Measurements from ENCODE around the gene ASPG. TPM values are rescaled to one million over a fixed set of nuclear protein-coding genes. Genes with fewer than 3 reads are reported as not detected.

Gene ASPG
- total and polyA plus RNA-seq, 2 of the 13 experiments (the other 11 are each of a cell fraction or from before 2014, with no cell fraction given) = not detected

- Histone ChIP-seq H3K27ac (ENCODE audit: extremely low read length, insufficient read depth, low read length) (no peak overlapping the region), H3K36me3 (replicated peaks in 1 of 2; ENCODE audit: control insufficient read depth in 1 of 2, insufficient read depth in 2 of 2, low read length in 2 of 2) (no peaks in the 10 kb centered on the region), H3K9me3 (ENCODE audit: low read length) (peaks cover 16% of the 10 kb centered on the region), H3K27me3 (ENCODE audit: control insufficient read depth in 1 of 2, insufficient read depth in 2 of 2, low read length in 2 of 2) (peaks cover 0 to 30% of the 10 kb centered on the region in 2 experiments; a peak in 4 of 5 replicates), H4K20me1 (ENCODE audit: insufficient read depth, low read length) (0 out of 2 replicates have a peak, but pooled peaks cover 2% of the 10 kb centered on the region), H2AFZ (ENCODE audit: low read length) (no peak overlapping the region), H3K9ac (ENCODE audit: insufficient read depth, low read depth, low read length) (no peak overlapping the region), H3K4me1 (ENCODE audit: insufficient read depth, low read length) (no peaks in the 10 kb centered on the region), H3K4me2 (ENCODE audit: low read depth, low read length) (no peak overlapping the region), H3K4me3 (replicated peaks in 1 of 3; ENCODE audit: insufficient read depth in 1 of 3, low read depth in 2 of 3, low read length in 3 of 3) (no peak overlapping the region), H3K79me2 (ENCODE audit: insufficient read depth, low read length) (no peaks in the 10 kb centered on the region)
- ATAC-seq (no peak), DNase-seq (ENCODE audit: low spot score) (no peak), FAIRE-seq (no peak)
- no TSS peak for BruUV-seq (replicated peaks)
- in situ Hi-C loops (cut with HindIII; ENCODE audit: extremely low pct_ligation_motif_present, low pct_unique_long_range_greater_than_20kb) = loop anchor here (5.0 kb wide), 1 partner anchor 36 kb away; no protein-coding TSS in a partner anchor
- TF ChIP-seq GATA4 (IDR thresholded peaks at IDR 0.05; ENCODE audit: borderline replicate concordance, low read depth) = no peak
- TF ChIP-seq RARA (CRISPR knock-in tag; IDR thresholded peaks at IDR 0.05) = no peak
- TF ChIP-seq ZBTB33 (CRISPR knock-in tag; IDR thresholded peaks at IDR 0.05) = no peak
- no peak for TF ChIP-seq ZNF331 (CRISPR knock-in tag; IDR thresholded peaks at IDR 0.05)
- no peak for TF ChIP-seq ZMAT3 (CRISPR knock-in tag; conservative IDR thresholded peaks at IDR 0.05)
- TF ChIP-seq, protein P1, sequence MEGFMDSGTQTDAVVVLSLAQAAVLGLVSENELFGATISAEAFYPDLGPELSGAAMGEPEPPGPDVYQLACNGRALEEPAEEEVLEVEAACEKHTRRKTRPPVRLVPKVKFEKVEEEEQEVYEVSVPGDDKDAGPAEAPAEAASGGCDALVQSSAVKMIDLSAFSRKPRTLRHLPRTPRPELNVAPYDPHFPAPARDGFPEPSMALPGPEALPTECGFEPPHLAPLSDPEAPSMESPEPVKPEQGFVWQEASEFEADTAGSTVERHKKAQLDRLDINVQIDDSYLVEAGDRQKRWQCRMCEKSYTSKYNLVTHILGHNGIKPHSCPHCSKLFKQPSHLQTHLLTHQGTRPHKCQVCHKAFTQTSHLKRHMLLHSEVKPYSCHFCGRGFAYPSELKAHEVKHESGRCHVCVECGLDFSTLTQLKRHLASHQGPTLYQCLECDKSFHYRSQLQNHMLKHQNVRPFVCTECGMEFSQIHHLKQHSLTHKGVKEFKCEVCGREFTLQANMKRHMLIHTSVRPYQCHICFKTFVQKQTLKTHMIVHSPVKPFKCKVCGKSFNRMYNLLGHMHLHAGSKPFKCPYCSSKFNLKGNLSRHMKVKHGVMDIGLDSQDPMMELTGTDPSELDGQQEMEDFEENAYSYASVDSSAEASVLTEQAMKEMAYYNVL (CRISPR knock-in tag; IDR thresholded peaks at IDR 0.05; ENCODE audit: borderline replicate concordance) = no peak
- TF ChIP-seq IKZF4 (CRISPR knock-in tag; IDR thresholded peaks at IDR 0.05; ENCODE audit: borderline replicate concordance, low read depth, not compliant biosample characterization) = no peak
- no peak for TF ChIP-seq MTA1 (CRISPR knock-in tag; IDR thresholded peaks at IDR 0.05; ENCODE audit: borderline replicate concordance)
- no peak for TF ChIP-seq ZNF18 (CRISPR knock-in tag; IDR thresholded peaks at IDR 0.05; ENCODE audit: insufficient replicate concordance)
- TF ChIP-seq ZNF883 (CRISPR knock-in tag; IDR thresholded peaks at IDR 0.05; ENCODE audit: not compliant biosample characterization) = no peak
- no peak for TF ChIP-seq ZNF619 (CRISPR knock-in tag; IDR thresholded peaks at IDR 0.05)
- TF ChIP-seq, protein P2, sequence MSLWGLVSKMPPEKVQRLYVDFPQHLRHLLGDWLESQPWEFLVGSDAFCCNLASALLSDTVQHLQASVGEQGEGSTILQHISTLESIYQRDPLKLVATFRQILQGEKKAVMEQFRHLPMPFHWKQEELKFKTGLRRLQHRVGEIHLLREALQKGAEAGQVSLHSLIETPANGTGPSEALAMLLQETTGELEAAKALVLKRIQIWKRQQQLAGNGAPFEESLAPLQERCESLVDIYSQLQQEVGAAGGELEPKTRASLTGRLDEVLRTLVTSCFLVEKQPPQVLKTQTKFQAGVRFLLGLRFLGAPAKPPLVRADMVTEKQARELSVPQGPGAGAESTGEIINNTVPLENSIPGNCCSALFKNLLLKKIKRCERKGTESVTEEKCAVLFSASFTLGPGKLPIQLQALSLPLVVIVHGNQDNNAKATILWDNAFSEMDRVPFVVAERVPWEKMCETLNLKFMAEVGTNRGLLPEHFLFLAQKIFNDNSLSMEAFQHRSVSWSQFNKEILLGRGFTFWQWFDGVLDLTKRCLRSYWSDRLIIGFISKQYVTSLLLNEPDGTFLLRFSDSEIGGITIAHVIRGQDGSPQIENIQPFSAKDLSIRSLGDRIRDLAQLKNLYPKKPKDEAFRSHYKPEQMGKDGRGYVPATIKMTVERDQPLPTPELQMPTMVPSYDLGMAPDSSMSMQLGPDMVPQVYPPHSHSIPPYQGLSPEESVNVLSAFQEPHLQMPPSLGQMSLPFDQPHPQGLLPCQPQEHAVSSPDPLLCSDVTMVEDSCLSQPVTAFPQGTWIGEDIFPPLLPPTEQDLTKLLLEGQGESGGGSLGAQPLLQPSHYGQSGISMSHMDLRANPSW (CRISPR knock-in tag; IDR thresholded peaks at IDR 0.05; ENCODE audit: borderline replicate concordance) = no peak
- TF ChIP-seq AKAP8 (CRISPR knock-in tag; IDR thresholded peaks at IDR 0.05) = no peak
- no peak for TF ChIP-seq NAIF1 (CRISPR knock-in tag; IDR thresholded peaks at IDR 0.05; ENCODE audit: borderline replicate concordance)
- no peak for TF ChIP-seq SATB2 (CRISPR knock-in tag; IDR thresholded peaks at IDR 0.05)
- TF ChIP-seq TGIF2 (CRISPR knock-in tag; IDR thresholded peaks at IDR 0.05) = no peak
- intact Hi-C loops (cut with micrococcal nuclease; ENCODE audit: unreplicated experiment) = no loop called here
- ChIA-PET CTCF (ENCODE audit: low intra/inter-chr PET ratio, low total read pairs) (interaction anchor here (1.4 kb wide), 1 partner anchor 56 kb away, joined by 3 read pairs; no protein-coding TSS in a partner anchor), POLR2A (no interaction called here)
- 60% methylated on average over 2 of the region's 9 CpGs for WGBS (ENCODE audit: low lambda C conversion rate)
Observed at GRCh38 chr14:104133496-104133895, 48.0 kb downstream of the ASPG start.

All from HepG2 (cell line).